Mesodermal cell (in vitro differentiated cells): Measurements from ENCODE around the gene ADIPOR2.

Experiments
- H3K27ac ChIP-seq: 2 replicates; pipeline ENCODE4 v1.7.0; 2013; ENCODE audit warnings: mild to moderate bottlenecking, low read depth, low read length, moderate library complexity; ENCODE audit not compliant: severe bottlenecking
- H3K36me3 ChIP-seq: 2 replicates; pipeline ENCODE4 v1.7.1; 2013; ENCODE audit warnings: mild to moderate bottlenecking, low read length, moderate library complexity; ENCODE audit not compliant: control insufficient read depth, insufficient read depth
- H3K4me1 ChIP-seq: one replicate; pipeline ENCODE4 v1.7.1; 2013; ENCODE audit warnings: mild to moderate bottlenecking, low read length; ENCODE audit not compliant: insufficient read depth, control insufficient read depth, poor library complexity, severe bottlenecking
- H3K4me3 ChIP-seq: 2 replicates; pipeline ENCODE4 v1.7.0; 2013; ENCODE audit warnings: low read length, control low read depth, mild to moderate bottlenecking; ENCODE audit not compliant: insufficient read depth, poor library complexity, severe bottlenecking; ENCODE audit errors: extremely low read depth
- H3K9me3 ChIP-seq: 2 replicates; pipeline ENCODE4 v1.7.1; 2013; ENCODE audit warnings: mild to moderate bottlenecking, low read length, moderate library complexity; ENCODE audit not compliant: control insufficient read depth
- WGBS, 2 experiments: methylation state at CpG; one replicate each; pipeline ENCODE4 v1.1.5; 2013; ENCODE audit warnings: missing lambda C conversion rate in 2 of 2; ENCODE audit not compliant: insufficient coverage in 2 of 2; 5-methylcytosine and 5-hydroxymethylcytosine counted together

The ADIPOR2 gene

DNA sequence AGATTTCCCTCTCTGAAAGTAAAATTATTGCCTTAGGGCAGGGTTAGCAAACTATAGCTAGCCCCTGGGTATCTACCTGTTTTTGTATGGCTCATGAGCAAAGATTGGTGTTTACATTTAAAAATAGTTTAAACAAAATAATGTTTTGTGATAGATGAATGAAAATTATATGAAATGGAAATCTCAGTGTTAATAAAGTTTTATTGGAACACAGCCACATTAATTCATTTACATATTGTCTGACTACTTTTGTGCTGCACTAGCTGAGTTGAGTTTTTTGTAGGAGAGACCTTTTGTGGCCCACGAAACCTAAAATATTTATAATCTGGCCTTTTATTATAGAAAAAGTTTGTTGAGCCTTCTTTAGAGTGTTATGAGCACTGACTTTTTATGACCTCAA, 48.5 kb downstream of the ADIPOR2 start:
- no CpG with 5 or more reads among the region's 1 CpG for WGBS, 2 experiments
- H3K4me3 ChIP-seq: no peak overlapping the region
- peaks cover 12% of the 10 kb centered on the region for H3K4me1 ChIP-seq
- H3K9me3 ChIP-seq: no peaks in the 10 kb centered on the region
- H3K27ac ChIP-seq: no peak overlapping the region
- H3K36me3 ChIP-seq: peaks cover 11% of the 10 kb centered on the region

- H3K27ac ChIP-seq: no peak overlapping the region
- peaks cover 11% of the 10 kb centered on the region for H3K36me3 ChIP-seq
- no peak overlapping the region for H3K4me3 ChIP-seq
- WGBS, 2 experiments: 89 to 94% methylated on average over 4 to 5 of the region's 5 CpGs
- H3K4me1 ChIP-seq: peaks cover 12% of the 10 kb centered on the region
- no peaks in the 10 kb centered on the region for H3K9me3 ChIP-seq
These were observed 49.5 kb downstream of the ADIPOR2 start for GRCh38 chr12:1740161-1740948.

- 0 to 6% methylated on average over 1 of the region's 1 CpG for WGBS, 2 experiments
- H3K27ac ChIP-seq: no peak overlapping the region
- no peak overlapping the region for H3K4me3 ChIP-seq
- peaks cover 15% of the 10 kb centered on the region for H3K36me3 ChIP-seq
- peaks cover 12% of the 10 kb centered on the region for H3K4me1 ChIP-seq
- peaks cover 3% of the 10 kb centered on the region for H3K9me3 ChIP-seq
These were observed 50.5 kb downstream of the ADIPOR2 start for GRCh38 chr12:1741154-1741949.

- 85 to 91% methylated on average over 1 to 2 of the region's 2 CpGs for WGBS, 2 experiments
These were observed 54.1 kb downstream of the ADIPOR2 start for GRCh38 chr12:1744932-1745331.

DNA sequence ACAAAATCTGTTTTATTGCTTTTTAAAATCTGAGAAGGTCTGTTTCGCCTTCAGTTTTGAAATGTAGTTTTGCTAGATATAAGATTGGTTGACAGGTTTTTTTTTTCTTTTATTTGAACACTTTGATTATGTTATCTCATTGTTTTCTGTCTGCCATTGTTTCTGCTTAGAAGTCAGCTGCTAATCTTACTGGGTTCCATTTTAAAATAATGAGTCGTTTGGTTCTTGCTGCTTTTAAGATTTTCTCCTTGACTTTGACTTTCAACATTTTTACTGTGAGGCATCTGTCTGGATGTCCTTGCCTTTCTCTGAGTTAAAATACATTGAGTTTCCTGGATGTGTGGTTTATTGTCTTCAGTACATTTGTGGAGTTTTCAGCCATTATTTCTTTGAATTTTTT, 56.7 kb downstream of the ADIPOR2 start:
- no peaks in the 10 kb centered on the region for H3K4me1 ChIP-seq
- peaks cover 18% of the 10 kb centered on the region for H3K9me3 ChIP-seq
- 92 to 100% methylated on average over 1 to 2 of the region's 2 CpGs for WGBS, 2 experiments
- no peak overlapping the region for H3K27ac ChIP-seq
- H3K36me3 ChIP-seq: peaks cover 32% of the 10 kb centered on the region
- no peak overlapping the region for H3K4me3 ChIP-seq

More at GRCh38 chr12:1744932-1745331, 54.1 kb downstream of the ADIPOR2 start:
- Histone ChIP-seq H3K9me3 (peaks cover 18% of the 10 kb centered on the region), H3K4me3 (no peak overlapping the region), H3K4me1 (peaks cover 12% of the 10 kb centered on the region), H3K36me3 (peaks cover 28% of the 10 kb centered on the region), H3K27ac (no peak overlapping the region)

DNA sequence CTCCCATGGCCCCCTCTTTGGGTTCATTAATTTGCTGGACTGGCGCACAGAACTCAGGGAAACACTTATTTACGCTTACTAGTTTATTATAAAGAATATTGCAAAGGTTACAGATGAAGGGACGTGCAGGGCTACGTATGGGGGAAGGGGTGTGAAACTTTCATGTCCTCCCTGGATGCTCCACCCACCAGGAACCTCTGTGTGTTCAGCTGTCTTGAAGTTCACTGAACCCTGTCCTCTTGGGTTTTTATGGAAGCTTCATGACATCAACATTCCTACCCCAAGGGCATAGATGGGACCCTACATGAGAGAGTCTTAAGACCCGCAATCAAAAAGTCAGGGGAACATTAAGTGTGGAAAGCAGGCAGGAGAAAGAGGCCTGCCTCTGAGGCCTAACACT, 58.1 kb downstream of the ADIPOR2 start:
- Histone ChIP-seq H3K4me3 (no peak overlapping the region), H3K27ac (no peak overlapping the region)
- WGBS, 2 experiments: 95% methylated on average over 3 of the region's 5 CpGs; no CpG with 5 or more reads in 1 of the 2 experiments

DNA sequence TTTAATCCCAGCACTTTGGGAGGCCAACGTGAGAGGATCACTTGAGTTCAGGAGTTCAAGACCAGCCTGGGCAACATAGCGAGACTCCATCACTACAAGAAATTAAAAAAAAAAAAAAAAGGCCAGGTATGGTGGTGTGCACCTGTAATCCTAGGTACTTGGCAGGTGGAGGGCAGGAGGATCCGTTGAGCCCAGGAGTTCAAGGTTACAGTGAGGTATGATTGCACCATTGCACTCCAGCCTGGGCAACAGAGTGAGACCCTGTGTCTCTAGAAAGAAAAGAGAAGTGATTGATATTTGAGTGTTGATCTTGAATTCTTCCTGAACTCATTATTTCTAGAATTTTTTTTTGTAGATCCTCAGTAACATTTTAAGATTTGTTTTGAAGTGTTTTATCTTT, 59.4 kb downstream of the ADIPOR2 start:
- peaks cover 18% of the 10 kb centered on the region for H3K9me3 ChIP-seq
- H3K27ac ChIP-seq: no peak overlapping the region
- H3K36me3 ChIP-seq: peaks cover 28% of the 10 kb centered on the region
- H3K4me1 ChIP-seq: no peaks in the 10 kb centered on the region
- WGBS, 2 experiments: 83 to 88% methylated on average over 1 of the region's 3 CpGs
- H3K4me3 ChIP-seq: no peak overlapping the region

More for the DNA sequence above, 58.1 kb downstream of the ADIPOR2 start:
- H3K36me3 ChIP-seq: peaks cover 25% of the 10 kb centered on the region
- H3K4me1 ChIP-seq: no peaks in the 10 kb centered on the region
- H3K9me3 ChIP-seq: peaks cover 18% of the 10 kb centered on the region

DNA sequence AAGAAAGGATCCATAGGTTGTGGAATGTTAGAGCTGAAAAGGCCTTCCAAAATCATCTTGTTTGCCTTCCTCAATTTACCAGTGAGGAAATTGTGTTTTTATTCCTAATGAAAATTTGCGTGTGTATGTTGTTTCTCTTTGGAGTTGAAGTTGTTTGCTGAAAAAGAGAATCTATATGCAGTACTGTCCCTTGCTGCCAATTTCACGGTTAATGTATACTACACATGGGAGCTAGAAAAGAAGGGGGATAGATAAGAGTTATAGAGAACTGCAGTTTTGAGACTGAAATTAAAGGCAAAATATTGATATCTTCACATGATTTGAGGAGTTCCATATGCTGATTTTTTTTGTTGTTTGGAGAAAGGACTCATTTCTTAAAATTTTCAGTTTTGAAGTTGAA, 67.5 kb downstream of the ADIPOR2 start:
- H3K27ac ChIP-seq: no peak overlapping the region
- WGBS, 2 experiments: 88 to 100% methylated on average over 2 of the region's 2 CpGs
- peaks cover 29% of the 10 kb centered on the region for H3K36me3 ChIP-seq
- H3K9me3 ChIP-seq: no peaks in the 10 kb centered on the region
- H3K4me1 ChIP-seq: peaks cover 7% of the 10 kb centered on the region
- H3K4me3 ChIP-seq: no peak overlapping the region

DNA sequence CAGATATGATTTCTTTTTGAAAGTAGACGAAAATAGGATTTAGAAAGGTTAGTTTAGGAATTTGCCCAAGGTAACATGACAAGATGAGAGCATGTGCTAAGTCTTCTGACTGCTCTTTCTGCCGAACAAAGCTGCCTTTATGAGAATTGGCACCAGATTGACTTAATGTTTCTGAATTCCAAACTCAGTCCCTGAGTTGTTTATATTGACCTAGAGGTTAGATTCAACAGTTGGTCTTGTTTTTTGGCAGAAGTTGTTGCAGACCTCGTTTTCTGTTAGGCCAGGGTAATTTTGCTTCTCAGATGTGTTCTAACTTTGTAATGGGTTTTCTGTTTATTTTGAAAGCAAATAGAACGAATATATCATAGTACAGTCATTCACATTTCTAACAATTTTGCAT, 68.0 kb downstream of the ADIPOR2 start:
- Histone ChIP-seq H3K4me3 (no peak overlapping the region), H3K9me3 (no peaks in the 10 kb centered on the region), H3K27ac (no peak overlapping the region), H3K36me3 (peaks cover 34% of the 10 kb centered on the region), H3K4me1 (peaks cover 7% of the 10 kb centered on the region)
- WGBS, 2 experiments: 80 to 90% methylated on average over 1 to 2 of the region's 4 CpGs

GRCh38 chr12:1760566-1761382, 69.9 kb downstream of the ADIPOR2 start:
- Histone ChIP-seq H3K36me3 (peaks cover 27% of the 10 kb centered on the region), H3K4me1 (peaks cover 7% of the 10 kb centered on the region), H3K9me3 (no peaks in the 10 kb centered on the region), H3K27ac (peak overlapping the region; percentile 65), H3K4me3 (no peak overlapping the region)
- 100% methylated on average over 1 of the region's 2 CpGs for WGBS, 2 experiments
